HG03064 (cell line): Measurements from ENCODE around the gene C9orf57.
"Not testable (repeated sequence)": the region's sequence is repeated elsewhere in the genome, so short reads cannot be mapped to it uniquely, and the experiment has no call there.

ENCODE experiments used
- ATAC-seq: cut with Tn5 transposase; IDR thresholded peaks from one replicate; pipeline ENCODE4 v1.9.1; 2021; ENCODE audit warnings: low read depth; ENCODE audit not compliant: unreplicated experiment

C9orf57 gene, protein sequence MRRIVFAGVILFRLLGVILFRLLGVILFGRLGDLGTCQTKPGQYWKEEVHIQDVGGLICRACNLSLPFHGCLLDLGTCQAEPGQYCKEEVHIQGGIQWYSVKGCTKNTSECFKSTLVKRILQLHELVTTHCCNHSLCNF

GRCh38 chr9:72060513-72060912, at the start of gene C9orf57:
Gene C9orf57, minus strand, starts transcription at chr9:72060613. Its CDS starts 1,282 bp downstream, at chr9:72059331.
- ATAC-seq, result no peak

GRCh38 chr9:72102520-72102919, 42.1 kb upstream of the C9orf57 start:
- ATAC-seq, result no peak

DNA sequence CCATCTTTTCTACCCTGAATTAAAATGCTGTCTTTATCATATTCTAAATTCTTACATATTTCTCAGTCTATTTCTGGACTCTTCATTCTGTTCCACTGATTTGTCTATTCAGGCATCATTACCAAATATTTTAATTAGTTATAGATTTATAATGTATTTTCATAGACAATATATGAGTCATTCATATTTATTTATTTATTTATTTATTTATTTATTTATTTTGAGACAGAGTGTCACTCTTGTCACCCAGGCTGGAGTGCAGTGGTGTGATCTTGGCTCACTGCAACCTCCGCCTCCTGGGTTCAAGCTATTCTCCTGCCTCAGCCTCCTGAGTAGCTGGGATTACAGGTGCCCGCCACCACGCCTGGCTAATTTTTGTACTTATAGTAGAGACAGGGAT, 35.1 kb upstream of the C9orf57 start:
- not testable (repeated sequence) for ATAC-seq

DNA sequence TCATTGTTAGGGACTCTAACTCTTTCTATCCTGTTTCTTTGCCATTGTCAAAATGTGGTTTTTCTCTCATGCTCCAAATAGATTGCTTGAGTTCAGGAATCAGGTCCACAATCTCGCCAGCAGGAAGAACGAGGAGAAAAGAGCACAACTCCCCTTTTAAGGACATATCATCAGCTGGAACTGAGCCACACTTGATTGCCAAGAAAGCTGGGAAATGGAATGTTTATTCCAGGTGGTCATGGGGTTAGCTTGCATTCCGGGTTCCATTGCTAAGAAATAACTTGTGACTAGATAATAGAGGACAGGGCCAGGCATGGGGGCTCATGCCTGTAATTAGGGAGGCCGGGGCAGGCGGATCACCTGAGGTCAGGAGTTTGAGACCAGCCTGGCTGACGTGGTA, 32.4 kb upstream of the C9orf57 start:
- no peak for ATAC-seq

- no peak for ATAC-seq
These were observed 29.2 kb upstream of the C9orf57 start for GRCh38 chr9:72089451-72090130.

- ATAC-seq, result no peak
These were observed 22.1 kb upstream of the C9orf57 start for GRCh38 chr9:72082536-72082935.

- not testable (repeated sequence) for ATAC-seq
These were observed 14.3 kb upstream of the C9orf57 start for GRCh38 chr9:72074666-72075065.

GRCh38 chr9:72065076-72065475, 4.7 kb upstream of the C9orf57 start:
- no peak for ATAC-seq

GRCh38 chr9:72052122-72052521, 8.3 kb downstream of the C9orf57 start:
- no peak for ATAC-seq

DNA sequence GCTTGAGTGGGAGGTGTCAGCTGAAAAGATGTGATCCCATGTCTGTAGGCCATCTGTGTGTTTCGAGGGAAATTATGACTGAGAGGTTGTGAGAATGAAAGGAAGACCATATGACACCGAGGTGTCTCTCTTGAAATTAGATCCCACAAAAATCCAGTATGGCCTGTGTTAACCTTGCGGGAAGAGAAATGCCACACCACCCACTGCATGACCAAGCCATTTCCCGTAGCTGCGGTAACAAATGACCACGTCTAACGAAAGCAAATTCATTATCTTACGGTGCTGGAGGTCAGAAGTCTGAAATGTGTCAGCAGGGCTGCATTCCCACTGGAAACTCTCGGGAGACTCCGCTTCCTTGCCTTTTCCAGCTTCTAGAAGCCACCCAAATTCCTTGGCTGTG, 11.6 kb downstream of the C9orf57 start:
- no peak for ATAC-seq

- no peak for ATAC-seq
These were observed 13.6 kb downstream of the C9orf57 start for GRCh38 chr9:72046630-72047456.

DNA sequence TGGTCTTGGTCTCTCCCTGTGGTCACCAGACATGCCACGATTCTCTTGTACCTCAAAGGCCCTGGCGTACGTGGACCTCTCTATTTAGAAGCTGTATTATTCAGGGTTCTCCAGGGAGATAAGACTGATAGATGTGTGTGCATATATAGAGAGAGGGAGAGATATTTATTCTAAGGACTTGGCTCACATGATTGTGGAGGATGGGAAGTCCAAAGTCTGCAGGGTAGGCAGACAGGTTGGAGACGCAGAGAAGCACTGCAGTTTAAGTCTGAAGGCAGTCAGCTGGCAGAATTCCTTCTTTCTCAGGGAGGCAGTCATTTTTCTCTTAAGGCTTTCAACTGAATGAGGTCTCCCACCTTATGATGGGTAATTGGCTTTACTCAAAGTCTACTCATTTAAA, 16.3 kb downstream of the C9orf57 start:
- no peak for ATAC-seq

GRCh38 chr9:72043576-72043975, 16.8 kb downstream of the C9orf57 start:
- no peak for ATAC-seq

- no peak for ATAC-seq
These were observed 17.5 kb downstream of the C9orf57 start for GRCh38 chr9:72042928-72043327.

GRCh38 chr9:72041775-72042194, 18.6 kb downstream of the C9orf57 start:
- ATAC-seq, result no peak

GRCh38 chr9:72041369-72041768, 19.0 kb downstream of the C9orf57 start:
- ATAC-seq, result no peak

- ATAC-seq, result no peak
These were observed 20.9 kb downstream of the C9orf57 start for GRCh38 chr9:72039532-72039931.

DNA sequence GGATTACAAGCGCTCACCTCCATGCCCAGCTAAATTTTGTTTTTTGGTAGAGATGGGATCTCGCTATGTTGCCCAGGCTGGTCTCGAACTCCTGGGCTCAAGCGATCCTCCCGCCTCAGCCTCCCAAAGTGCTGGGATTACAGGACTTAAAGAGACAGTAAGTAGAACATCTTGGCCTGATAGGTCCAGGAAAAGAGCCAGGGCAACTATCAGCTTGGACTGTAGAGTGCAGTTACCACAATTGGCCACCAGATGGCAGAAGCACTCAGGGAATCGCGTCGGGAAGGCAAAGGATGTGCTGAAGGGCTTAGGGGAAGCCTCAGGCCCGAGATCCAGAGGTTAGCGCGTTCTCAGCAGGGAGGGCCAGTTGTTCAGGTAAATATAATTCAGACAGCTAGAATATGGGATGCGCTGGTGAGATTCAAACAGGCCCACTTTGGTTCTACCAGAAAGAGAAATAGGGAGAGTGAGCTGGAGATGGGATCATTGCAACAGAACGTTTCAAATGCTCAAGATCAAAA, 21.5 kb downstream of the C9orf57 start:
- peak; percentile 58 for ATAC-seq

DNA sequence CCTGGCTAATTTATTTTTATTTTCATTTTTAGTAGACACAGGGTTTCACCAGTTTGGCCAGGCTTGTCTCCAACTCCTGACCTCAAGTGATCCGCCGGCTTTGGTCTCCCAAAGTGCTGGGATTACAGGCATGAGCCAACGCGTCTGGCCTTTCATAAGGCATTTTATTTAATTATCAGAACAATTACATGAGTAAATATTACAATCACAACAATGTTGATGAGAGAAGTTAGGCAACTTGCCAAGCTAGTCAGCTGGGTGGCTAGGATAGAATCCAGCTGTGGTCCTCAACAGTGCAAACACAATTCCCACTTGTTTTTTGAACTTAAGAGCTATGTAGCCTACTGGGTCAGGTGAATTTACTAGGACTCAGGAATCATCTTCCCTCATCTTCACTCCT, 22.0 kb downstream of the C9orf57 start:
- no peak for ATAC-seq

- no peak for ATAC-seq
These were observed 22.8 kb downstream of the C9orf57 start for GRCh38 chr9:72037571-72037970.

DNA sequence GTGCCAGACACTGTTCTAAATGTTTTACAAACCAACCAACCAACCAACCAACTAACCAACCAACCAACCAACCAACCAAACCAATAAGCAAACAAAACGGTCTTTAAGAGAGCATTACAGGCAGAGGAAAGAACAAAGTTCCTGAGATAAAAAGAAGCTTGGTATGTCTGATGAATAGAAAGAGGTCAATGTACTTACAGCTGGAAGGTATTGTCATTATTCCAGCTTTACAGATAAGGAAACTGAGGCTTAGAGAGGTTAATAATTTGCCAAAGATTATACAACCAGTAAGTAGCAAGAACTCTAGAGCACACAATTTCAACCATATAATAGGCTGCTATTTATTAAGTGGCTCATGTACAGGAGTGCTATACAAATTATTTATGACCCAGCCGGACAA, 29.6 kb downstream of the C9orf57 start:
- no peak for ATAC-seq
